Stimulated activated CD4-positive, alpha-beta T cell treated with anti-CD3 and anti-CD28 coated beads, Interleukin-2, amount 100 ng/mL, for 48 hours (primary cell): Measurements from ENCODE around the gene ANKRD12.

ENCODE experiments used
- DNase-seq, 2 donors: peaks; one replicate each; pipeline ENCODE4 v3.0.0-alpha.2; 2020

Gene ANKRD12

GRCh38 chr18:9188359-9189231 lies 52.0 kb downstream of the ANKRD12 start:
- DNase-seq: no peak

GRCh38 chr18:9189491-9189890 lies 52.9 kb downstream of the ANKRD12 start:
- DNase-seq: no peak

GRCh38 chr18:9191658-9192256 lies 55.2 kb downstream of the ANKRD12 start:
- no peak for DNase-seq

- no peak for DNase-seq
These were observed 56.5 kb downstream of the ANKRD12 start for GRCh38 chr18:9193031-9193430.

- DNase-seq: no peak
These were observed 60.0 kb downstream of the ANKRD12 start for GRCh38 chr18:9196568-9196967.

GRCh38 chr18:9199681-9200080 lies 63.1 kb downstream of the ANKRD12 start:
- no peak for DNase-seq

GRCh38 chr18:9201224-9201623 lies 64.6 kb downstream of the ANKRD12 start:
- no peak for DNase-seq

- DNase-seq: no peak
These were observed 68.1 kb downstream of the ANKRD12 start for GRCh38 chr18:9204659-9205058.

GRCh38 chr18:9206421-9206820 lies 69.8 kb downstream of the ANKRD12 start:
- DNase-seq: no peak

GRCh38 chr18:9209279-9209678 lies 72.7 kb downstream of the ANKRD12 start:
- no peak for DNase-seq

- DNase-seq: no peak
These were observed 74.4 kb downstream of the ANKRD12 start for GRCh38 chr18:9210966-9211365.

GRCh38 chr18:9211955-9212354 lies 75.4 kb downstream of the ANKRD12 start:
- no peak for DNase-seq

- no peak for DNase-seq
These were observed 78.8 kb downstream of the ANKRD12 start for GRCh38 chr18:9215221-9215933.

- no peak for DNase-seq
These were observed 79.9 kb downstream of the ANKRD12 start for GRCh38 chr18:9216459-9216858.

GRCh38 chr18:9217743-9218451 lies 81.3 kb downstream of the ANKRD12 start:
- DNase-seq: no peak

GRCh38 chr18:9221040-9221439 lies 84.5 kb downstream of the ANKRD12 start:
- DNase-seq: no peak

GRCh38 chr18:9221661-9222060 lies 85.1 kb downstream of the ANKRD12 start:
- no peak for DNase-seq

GRCh38 chr18:9223356-9223755 lies 86.8 kb downstream of the ANKRD12 start:
- no peak for DNase-seq

- DNase-seq: no peak
These were observed 89.9 kb downstream of the ANKRD12 start for GRCh38 chr18:9226463-9226862.

GRCh38 chr18:9231852-9232486 lies 95.4 kb downstream of the ANKRD12 start:
- no peak for DNase-seq

GRCh38 chr18:9232977-9233376 lies 96.4 kb downstream of the ANKRD12 start:
- DNase-seq: no peak

GRCh38 chr18:9233771-9234440 lies 97.3 kb downstream of the ANKRD12 start:
- no peak for DNase-seq
